ENCODE data around the gene KCNK10.

GRCh38 chr14:88299865-88300530, 23.1 kb downstream of the KCNK10 start:
- TF ChIP-seq, protein P1, sequence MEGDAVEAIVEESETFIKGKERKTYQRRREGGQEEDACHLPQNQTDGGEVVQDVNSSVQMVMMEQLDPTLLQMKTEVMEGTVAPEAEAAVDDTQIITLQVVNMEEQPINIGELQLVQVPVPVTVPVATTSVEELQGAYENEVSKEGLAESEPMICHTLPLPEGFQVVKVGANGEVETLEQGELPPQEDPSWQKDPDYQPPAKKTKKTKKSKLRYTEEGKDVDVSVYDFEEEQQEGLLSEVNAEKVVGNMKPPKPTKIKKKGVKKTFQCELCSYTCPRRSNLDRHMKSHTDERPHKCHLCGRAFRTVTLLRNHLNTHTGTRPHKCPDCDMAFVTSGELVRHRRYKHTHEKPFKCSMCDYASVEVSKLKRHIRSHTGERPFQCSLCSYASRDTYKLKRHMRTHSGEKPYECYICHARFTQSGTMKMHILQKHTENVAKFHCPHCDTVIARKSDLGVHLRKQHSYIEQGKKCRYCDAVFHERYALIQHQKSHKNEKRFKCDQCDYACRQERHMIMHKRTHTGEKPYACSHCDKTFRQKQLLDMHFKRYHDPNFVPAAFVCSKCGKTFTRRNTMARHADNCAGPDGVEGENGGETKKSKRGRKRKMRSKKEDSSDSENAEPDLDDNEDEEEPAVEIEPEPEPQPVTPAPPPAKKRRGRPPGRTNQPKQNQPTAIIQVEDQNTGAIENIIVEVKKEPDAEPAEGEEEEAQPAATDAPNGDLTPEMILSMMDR (IDR thresholded peaks at IDR 0.05): no peak
- TF ChIP-seq POLR2A (IDR thresholded peaks at IDR 0.05): no peak
